HepG2 (cell line): ENCODE data around the gene CORO7. TPM values are rescaled to one million over a fixed set of nuclear protein-coding genes. Genes with fewer than 3 reads are reported as not detected.

Source experiments
- ATF3 ChIP-seq: sonication (generic); formaldehyde crosslinking; IDR thresholded peaks from 2 replicates; pipeline ENCODE4 v1.4.0; 2020; ENCODE audit warnings: missing genetic modification reagents
- CCDC6 ChIP-seq: sonication (generic); formaldehyde crosslinking; IDR thresholded peaks from 2 replicates; pipeline ENCODE4 v1.8.1; 2022; ENCODE audit warnings: mild to moderate bottlenecking, missing genetic modification reagents, moderate library complexity
- CHCHD3 ChIP-seq: sonication (generic); formaldehyde crosslinking; IDR thresholded peaks from 2 replicates; pipeline ENCODE4 v1.8.0; 2022; ENCODE audit warnings: mild to moderate bottlenecking, missing genetic modification reagents, moderate library complexity
- GABPB1 ChIP-seq: IDR thresholded peaks from 2 replicates; pipeline ENCODE4 v1.6.1; 2016; ENCODE audit warnings: mild to moderate bottlenecking, missing genetic modification reagents, moderate library complexity, missing compliant biosample characterization
- HIVEP1 ChIP-seq: sonication (generic); formaldehyde crosslinking; IDR thresholded peaks from 2 replicates; pipeline ENCODE4 v1.4.0; 2020; ENCODE audit warnings: mild to moderate bottlenecking, missing genetic modification reagents
- HOXA9 ChIP-seq: sonication (generic); formaldehyde crosslinking; IDR thresholded peaks from 2 replicates; pipeline ENCODE4 v1.8.1; 2022; ENCODE audit warnings: missing genetic modification reagents, mild to moderate bottlenecking, moderate library complexity, borderline replicate concordance
- IKZF5 ChIP-seq: IDR thresholded peaks from 2 replicates; pipeline ENCODE4 v1.6.1; 2018; ENCODE audit warnings: missing genetic modification reagents, mild to moderate bottlenecking, missing compliant biosample characterization
- KMT2A ChIP-seq: sonication (generic); formaldehyde crosslinking; IDR thresholded peaks from 2 replicates; pipeline ENCODE4 v1.4.0; 2020; ENCODE audit warnings: missing genetic modification reagents
- MAFF ChIP-seq: IDR thresholded peaks from 2 replicates; pipeline ENCODE4 v1.6.1; 2011; ENCODE audit warnings: low read depth, low read length, improper control_type of control experiment
- MXI1 ChIP-seq: IDR thresholded peaks from 3 replicates; pipeline ENCODE4 v1.6.1; 2012; ENCODE audit warnings: low read depth, low read length, inconsistent platforms, borderline replicate concordance
- NFYB ChIP-seq: sonication (generic); formaldehyde crosslinking; IDR thresholded peaks from 2 replicates; pipeline ENCODE4 v1.4.0; 2020; ENCODE audit warnings: missing genetic modification reagents
- NPAS2 ChIP-seq: sonication (generic); formaldehyde crosslinking; IDR thresholded peaks from 2 replicates; pipeline ENCODE4 v1.8.0; 2022; ENCODE audit warnings: mild to moderate bottlenecking, missing genetic modification reagents, borderline replicate concordance
- NRL ChIP-seq: sonication (generic); formaldehyde crosslinking; IDR thresholded peaks from 2 replicates; pipeline ENCODE4 v1.5.0; 2020; ENCODE audit warnings: missing genetic modification reagents, mild to moderate bottlenecking, moderate library complexity, borderline replicate concordance
- PLRG1 ChIP-seq: fragments of 450-650 bp; conservative IDR thresholded peaks from 2 replicates; pipeline ENCODE4 v1.6.1; 2016
- POGK ChIP-seq: sonication (generic); formaldehyde crosslinking; conservative IDR thresholded peaks from 2 replicates; pipeline ENCODE4 v1.8.0; 2022; ENCODE audit warnings: mild to moderate bottlenecking, moderate library complexity, missing genetic modification reagents
- ZBTB37 ChIP-seq: sonication (generic); formaldehyde crosslinking; IDR thresholded peaks from 2 replicates; pipeline ENCODE4 v1.4.0; 2020; ENCODE audit warnings: mild to moderate bottlenecking, missing genetic modification reagents
- ZMAT3 ChIP-seq: sonication (generic); formaldehyde crosslinking; conservative IDR thresholded peaks from 2 replicates; pipeline ENCODE4 v1.7.0; 2021; ENCODE audit warnings: missing genetic modification reagents
- ZNF124 ChIP-seq: sonication (generic); formaldehyde crosslinking; IDR thresholded peaks from 2 replicates; pipeline ENCODE4 v1.4.0; 2020; ENCODE audit warnings: missing genetic modification reagents
- ZNF225 ChIP-seq: sonication (generic); formaldehyde crosslinking; IDR thresholded peaks from 2 replicates; pipeline ENCODE4 v1.4.0; 2020; ENCODE audit warnings: mild to moderate bottlenecking, missing genetic modification reagents
- ZNF3 ChIP-seq: IDR thresholded peaks from 2 replicates; pipeline ENCODE4 v1.7.0; 2017; ENCODE audit warnings: inconsistent platforms
- ZNF513 ChIP-seq: sonication (generic); formaldehyde crosslinking; conservative IDR thresholded peaks from 2 replicates; pipeline ENCODE4 v1.5.0; 2020; ENCODE audit warnings: missing genetic modification reagents
- ZNF607 ChIP-seq: sonication (generic); formaldehyde crosslinking; IDR thresholded peaks from 2 replicates; pipeline ENCODE4 v1.5.1; 2020; ENCODE audit warnings: missing genetic modification reagents, mild to moderate bottlenecking, borderline replicate concordance
- ZNF660 ChIP-seq: sonication (generic); formaldehyde crosslinking; IDR thresholded peaks from 2 replicates; pipeline ENCODE4 v1.5.1; 2020; ENCODE audit warnings: mild to moderate bottlenecking, low read depth, missing genetic modification reagents, borderline replicate concordance
- ZNF724P ChIP-seq: sonication (generic); formaldehyde crosslinking; IDR thresholded peaks from 2 replicates; pipeline ENCODE4 v1.8.0; 2022; ENCODE audit warnings: missing genetic modification reagents, borderline replicate concordance
- ZSCAN25 ChIP-seq: sonication (generic); formaldehyde crosslinking; IDR thresholded peaks from 2 replicates; pipeline ENCODE4 v1.8.0; 2022; ENCODE audit warnings: mild to moderate bottlenecking, missing genetic modification reagents
- polyA plus RNA-seq, 8 experiments: library from polyadenylated mRNA; depleted of rRNA in 3 of 8; stranded (reverse) in 7 of 8; unstranded in 1 of 8; fragments of >200 nt; fragmentation: Illumina TruSeq in 4 of 8; extraction: Trizol in 4 of 8; gene quantifications; 2 replicates each; pipeline versions ENCODE4 v1.2.1 to v1.2.3, GENCODE V29; 2011 to 2016; ENCODE audit warnings: low read depth in 4 of 8, missing spikeins in 1 of 8, mixed read lengths in 1 of 8; ENCODE audit not compliant: insufficient read depth in 1 of 8
- total RNA-seq, 5 experiments: library from RNA; depleted of rRNA; stranded (reverse); fragments of >200 nt; fragmentation: Illumina TruSeq; extraction: Trizol; gene quantifications; 2 replicates each; pipeline ENCODE4 v1.2.3, GENCODE V29; 2016; ENCODE audit warnings: low read depth in 1 of 5

The CORO7 gene
- total and polyA plus RNA-seq, 2 of the 13 experiments (the other 11 are each of a cell fraction or from before 2014, with no cell fraction given): 9.9 to 14.3 TPM

- TF ChIP-seq POGK (peak; percentile 70; the same call in 1 of the 2 replicates), ZNF660 (no peak), ZNF3 (CRISPR knock-in tag) (no peak), HOXA9 (CRISPR knock-in tag) (no peak), KMT2A (no peak), MAFF (no peak), IKZF5 (CRISPR knock-in tag) (0 out of 2 replicates have a peak, but pooled peaks have one; percentile 34), NRL (CRISPR knock-in tag) (no peak), GABPB1 (CRISPR knock-in tag) (peak; percentile 54; the same call in 1 of the 2 replicates), CHCHD3 (CRISPR knock-in tag) (no peak), ZNF124 (CRISPR knock-in tag) (no peak), ZSCAN25 (CRISPR knock-in tag) (no peak), ZNF607 (CRISPR knock-in tag) (no peak), CCDC6 (CRISPR knock-in tag) (no peak), MXI1 (peak; percentile 43; the same call in 1 of the 3 replicates), ZNF513 (CRISPR knock-in tag) (no peak), ATF3 (CRISPR knock-in tag) (no peak), ZBTB37 (CRISPR knock-in tag) (no peak), HIVEP1 (CRISPR knock-in tag) (peak; percentile 41; the same call in 1 of the 2 replicates), ZNF225 (no peak), PLRG1 (no peak), NPAS2 (CRISPR knock-in tag) (no peak), ZNF724P (CRISPR knock-in tag) (no peak), ZMAT3 (0 out of 2 replicates have a peak, but pooled peaks have one; percentile 32), NFYB (CRISPR knock-in tag) (no peak)
Measured at GRCh38 chr16:4402439-4403132, 13.8 kb downstream of the CORO7 start (continued).
